ENCODE measurements around the gene WWOX. TPM values are rescaled to one million over a fixed set of nuclear protein-coding genes. Genes with fewer than 3 reads are reported as not detected.
"Not testable (repeated sequence)": the region's sequence is repeated elsewhere in the genome, so short reads cannot be mapped to it uniquely, and the experiment has no call there.

Gene WWOX
- total and polyA plus RNA-seq, 7 donors, result 7.1 to 46.8 (median 16.1) TPM

DNA sequence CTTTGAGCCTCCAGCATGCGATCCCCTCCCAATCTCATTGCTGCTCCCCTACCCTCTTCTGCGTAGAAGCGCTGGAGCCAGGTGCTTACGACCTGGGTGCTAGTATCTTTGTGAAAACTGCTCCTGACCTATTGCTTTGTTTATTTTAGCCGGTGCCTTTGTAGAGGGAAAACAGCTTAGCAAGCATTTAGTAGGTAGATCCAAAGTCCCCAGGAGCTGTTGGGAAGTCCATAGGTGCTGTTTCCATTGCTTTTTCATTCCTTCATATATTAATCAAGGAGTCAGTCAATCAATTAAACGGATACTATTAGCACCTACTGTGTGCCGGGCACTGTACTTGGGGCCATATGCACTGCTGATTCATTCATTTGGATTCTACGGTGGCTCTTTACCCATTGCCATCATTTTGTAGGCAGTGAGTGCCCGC, 497.6 kb downstream of the WWOX start:
- TF ChIP-seq, protein P1, sequence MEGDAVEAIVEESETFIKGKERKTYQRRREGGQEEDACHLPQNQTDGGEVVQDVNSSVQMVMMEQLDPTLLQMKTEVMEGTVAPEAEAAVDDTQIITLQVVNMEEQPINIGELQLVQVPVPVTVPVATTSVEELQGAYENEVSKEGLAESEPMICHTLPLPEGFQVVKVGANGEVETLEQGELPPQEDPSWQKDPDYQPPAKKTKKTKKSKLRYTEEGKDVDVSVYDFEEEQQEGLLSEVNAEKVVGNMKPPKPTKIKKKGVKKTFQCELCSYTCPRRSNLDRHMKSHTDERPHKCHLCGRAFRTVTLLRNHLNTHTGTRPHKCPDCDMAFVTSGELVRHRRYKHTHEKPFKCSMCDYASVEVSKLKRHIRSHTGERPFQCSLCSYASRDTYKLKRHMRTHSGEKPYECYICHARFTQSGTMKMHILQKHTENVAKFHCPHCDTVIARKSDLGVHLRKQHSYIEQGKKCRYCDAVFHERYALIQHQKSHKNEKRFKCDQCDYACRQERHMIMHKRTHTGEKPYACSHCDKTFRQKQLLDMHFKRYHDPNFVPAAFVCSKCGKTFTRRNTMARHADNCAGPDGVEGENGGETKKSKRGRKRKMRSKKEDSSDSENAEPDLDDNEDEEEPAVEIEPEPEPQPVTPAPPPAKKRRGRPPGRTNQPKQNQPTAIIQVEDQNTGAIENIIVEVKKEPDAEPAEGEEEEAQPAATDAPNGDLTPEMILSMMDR (IDR thresholded peaks at IDR 0.05), result no peak
- TF ChIP-seq POLR2AphosphoS5 (IDR thresholded peaks at IDR 0.05) (no peak), EP300 (IDR thresholded peaks at IDR 0.05) (no peak), POLR2A (IDR thresholded peaks at IDR 0.05) (no peak)
- Histone ChIP-seq H3K27me3 (no peaks in the 10 kb centered on the region), H3K9me3 (no peaks in the 10 kb centered on the region), H3K4me1 (peaks cover 0 to 7% (median 2%) of the 10 kb centered on the region in 4 donors), H3K36me3 (no peaks in the 10 kb centered on the region), H3K27ac (no peak overlapping the region), H3K4me3 (no peak overlapping the region)
- 35 to 79% methylated on average over 9 of the region's 9 CpGs for WGBS, 2 donors
- DNase-seq, result no peak
- intact Hi-C loops (cut with DNase I), result no loop called here

DNA sequence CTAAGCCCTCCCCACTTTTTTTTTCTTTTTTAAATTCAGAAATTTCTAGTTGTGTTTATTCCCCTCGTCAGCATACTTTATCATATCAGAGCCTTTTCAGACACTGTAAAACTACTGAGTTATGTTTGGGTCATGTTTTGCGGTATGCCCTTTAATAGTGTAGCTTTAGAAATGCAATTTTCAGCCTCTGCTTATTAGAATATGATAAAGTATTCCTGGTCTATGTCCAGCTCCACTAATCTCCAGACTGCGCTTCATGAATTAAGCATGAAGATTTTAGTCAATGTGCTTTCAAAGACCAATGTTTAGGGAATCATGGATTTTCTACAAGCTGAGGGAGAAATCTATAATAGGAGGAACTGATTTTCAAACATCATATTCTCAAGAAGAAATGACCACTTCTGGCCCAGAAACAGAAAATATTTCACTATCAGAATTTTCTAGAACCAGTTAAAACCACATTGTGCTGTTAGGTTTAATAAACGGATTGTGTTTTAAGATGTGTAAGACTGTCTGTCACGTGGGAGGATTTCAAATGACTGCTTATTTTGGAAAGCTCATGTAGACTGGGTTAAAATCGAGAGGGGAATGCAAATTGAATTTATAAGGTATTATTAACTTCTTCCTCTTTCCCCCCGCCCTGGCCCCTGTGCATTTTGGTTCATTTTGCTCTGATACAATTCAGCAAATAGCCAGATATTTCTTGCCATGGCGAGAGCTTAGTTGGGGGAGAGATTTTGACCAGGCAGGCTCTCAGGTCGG, 498.5 kb downstream of the WWOX start:
- no peak for TF ChIP-seq POLR2AphosphoS5 (IDR thresholded peaks at IDR 0.05)
- Histone ChIP-seq H3K36me3 (no peaks in the 10 kb centered on the region), H3K27ac (no peak overlapping the region), H3K4me1 (no peaks in the 10 kb centered on the region), H3K4me3 (no peak overlapping the region), H3K9me3 (no peaks in the 10 kb centered on the region), H3K27me3 (no peaks in the 10 kb centered on the region)
- intact Hi-C loops (cut with DNase I), result no loop called here
- 88 to 89% methylated on average over 9 of the region's 9 CpGs for WGBS, 2 donors
- no peak for DNase-seq

DNA sequence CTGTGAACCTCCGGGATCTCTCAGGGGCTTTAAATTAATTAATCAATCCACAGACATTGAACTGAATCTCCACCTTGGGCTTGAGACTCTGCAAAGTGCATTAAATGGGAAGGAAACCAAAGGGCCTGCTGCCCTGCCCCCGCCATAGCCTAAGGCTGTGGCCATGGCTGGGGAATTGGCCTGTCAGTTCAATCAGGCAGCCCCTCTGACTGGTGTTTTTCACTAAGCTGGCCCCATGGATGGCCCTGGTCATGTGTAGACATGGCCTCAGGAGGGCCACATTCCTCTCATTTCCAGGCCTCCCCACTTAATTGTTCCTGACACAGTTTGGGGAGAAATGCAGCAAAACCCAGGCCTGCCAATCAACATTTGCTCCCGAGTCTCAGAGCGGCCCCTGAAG, 499.8 kb downstream of the WWOX start:
- 93 to 95% methylated on average over 4 of the region's 4 CpGs for WGBS, 2 donors
- TF ChIP-seq EP300 (IDR thresholded peaks at IDR 0.05) (no peak), POLR2A (IDR thresholded peaks at IDR 0.05) (no peak), POLR2AphosphoS5 (IDR thresholded peaks at IDR 0.05) (no peak)
- TF ChIP-seq, protein P1 (IDR thresholded peaks at IDR 0.05), result no peak
- no peak overlapping the region for H3K27ac ChIP-seq
- intact Hi-C loops (cut with DNase I), result no loop called here
- H3K4me1 ChIP-seq, result no peaks in the 10 kb centered on the region
- H3K27me3 ChIP-seq, result no peaks in the 10 kb centered on the region
- H3K9me3 ChIP-seq, result no peaks in the 10 kb centered on the region
- H3K36me3 ChIP-seq, result no peaks in the 10 kb centered on the region
- H3K4me3 ChIP-seq, result no peak overlapping the region
- DNase-seq, result no peak

DNA sequence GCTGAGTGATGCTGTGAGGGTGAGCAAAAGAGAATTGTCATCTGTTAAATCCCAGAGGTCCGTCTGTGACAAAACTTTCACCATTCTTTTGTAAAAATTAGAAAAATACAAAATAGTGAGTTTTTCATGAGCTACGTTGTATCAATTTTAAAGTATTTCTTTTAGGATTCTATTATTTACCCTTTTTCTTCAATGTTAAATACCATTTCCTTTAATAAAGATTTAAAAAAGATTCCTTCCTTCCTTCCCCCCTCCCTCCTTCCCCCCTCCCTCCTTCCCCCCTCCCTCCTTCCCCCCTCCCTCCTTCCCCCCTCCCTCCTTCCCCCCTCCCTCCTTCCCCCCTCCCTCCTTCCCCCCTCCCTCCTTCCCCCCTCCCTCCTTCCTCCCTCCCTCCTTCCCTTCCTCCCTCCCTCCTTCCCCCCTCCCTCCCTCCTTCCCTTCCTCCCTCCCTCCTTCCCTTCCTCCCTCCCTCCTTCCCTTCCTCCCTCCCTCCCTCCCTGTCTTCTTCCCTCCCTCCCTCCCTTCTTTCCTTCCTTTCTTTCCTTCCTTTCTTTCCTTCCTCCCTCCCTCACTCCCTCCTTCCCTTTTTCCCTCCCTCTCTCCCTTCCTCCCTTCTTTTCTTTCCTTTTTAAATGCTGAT, 505.1 kb downstream of the WWOX start:
- WGBS, 2 donors, result 92 to 97% methylated on average over 2 of the region's 2 CpGs
- DNase-seq, H3K27me3 ChIP-seq, H3K4me3 ChIP-seq, H3K36me3 ChIP-seq, H3K9me3 ChIP-seq: not testable (repeated sequence)
- Histone ChIP-seq H3K4me1 (peaks cover 0 to 36% (median 28%) of the 10 kb centered on the region in 4 donors), H3K27ac (peak overlapping the region in 3 of 4 donors; percentile 44 to 77 (median 47))
- intact Hi-C loops (cut with DNase I), result loop anchor here (10.0 kb wide), 2 partner anchors 100 to 730 kb away; no protein-coding TSS in a partner anchor

DNA sequence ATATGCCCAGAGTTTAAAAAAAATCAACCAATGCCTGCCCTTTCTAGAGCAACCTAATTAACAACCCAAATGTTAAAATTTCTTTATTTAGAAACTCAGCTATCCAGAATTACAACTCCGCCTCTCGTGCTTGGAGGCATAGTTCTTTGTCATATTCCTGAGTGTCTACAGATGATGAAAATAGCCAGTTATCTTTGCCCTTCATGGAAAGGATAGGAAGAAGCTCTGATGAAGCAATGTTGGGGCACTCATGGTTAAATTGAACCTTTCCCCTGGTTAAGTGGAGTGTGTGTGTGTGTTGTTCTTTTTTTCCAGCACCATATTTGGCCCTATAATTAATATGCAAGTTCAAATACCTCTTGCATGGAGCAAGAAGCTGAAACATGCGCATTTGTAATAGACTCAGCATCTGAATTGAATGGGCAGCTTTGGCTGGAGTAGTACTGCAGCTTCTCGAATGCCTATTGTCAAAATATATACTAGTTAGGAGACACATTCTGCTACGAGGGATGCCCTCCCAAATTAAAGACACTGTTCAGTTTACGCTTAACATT, 506.2 kb downstream of the WWOX start:
- intact Hi-C loops (cut with DNase I), result loop anchor here (10.0 kb wide), 2 partner anchors 101 to 729 kb away; no protein-coding TSS in a partner anchor
- 93% methylated on average over 6 of the region's 6 CpGs for WGBS, 2 donors
- no peak overlapping the region for H3K4me3 ChIP-seq
- DNase-seq, result no peak
- peak overlapping the region in 3 of 4 donors; percentile 44 to 77 (median 47) for H3K27ac ChIP-seq
- H3K36me3 ChIP-seq, result no peaks in the 10 kb centered on the region
- H3K9me3 ChIP-seq, result no peaks in the 10 kb centered on the region
- TF ChIP-seq POLR2AphosphoS5 (IDR thresholded peaks at IDR 0.05), result peak in 3 of 4 donors; percentile 29 to 58 (median 43)
- peak in 1 of 4 donors; percentile 14 for TF ChIP-seq EP300 (IDR thresholded peaks at IDR 0.05)
- TF ChIP-seq, protein P1 (IDR thresholded peaks at IDR 0.05), result no peak
- peaks cover 0 to 42% (median 28%) of the 10 kb centered on the region in 4 donors for H3K4me1 ChIP-seq
- H3K27me3 ChIP-seq, result no peaks in the 10 kb centered on the region
